Vagina (tissue), 2 donors: ENCODE results near the gene PRSS33.

ENCODE experiments used
- POLR2AphosphoS5 ChIP-seq, 2 donors: sonication (generic); formaldehyde crosslinking; IDR thresholded peaks; one replicate each; pipeline ENCODE4 v1.9.0; 2017; ENCODE audit warnings: antibody characterized with exemption in 2 of 2, mild to moderate bottlenecking in 2 of 2, low read depth in 1 of 2; ENCODE audit not compliant: insufficient read depth in 1 of 2
- TF ChIP-seq, protein P1 (sequence below), 3 experiments: fragments of 450-650 bp in 2 of 3; fragments of 200-600 bp in 1 of 3; sonication (generic) in 1 of 3; IDR thresholded peaks; one replicate each; pipeline ENCODE4 v1.5.1; 2017 to 2019; ENCODE audit warnings: antibody characterized with exemption in 3 of 3, mild to moderate bottlenecking in 2 of 3, moderate library complexity in 2 of 3

- no peak for TF ChIP-seq POLR2AphosphoS5 (IDR thresholded peaks at IDR 0.05; ENCODE audit: insufficient read depth in 1 of 2, low read depth in 1 of 2)
- TF ChIP-seq, protein P1, sequence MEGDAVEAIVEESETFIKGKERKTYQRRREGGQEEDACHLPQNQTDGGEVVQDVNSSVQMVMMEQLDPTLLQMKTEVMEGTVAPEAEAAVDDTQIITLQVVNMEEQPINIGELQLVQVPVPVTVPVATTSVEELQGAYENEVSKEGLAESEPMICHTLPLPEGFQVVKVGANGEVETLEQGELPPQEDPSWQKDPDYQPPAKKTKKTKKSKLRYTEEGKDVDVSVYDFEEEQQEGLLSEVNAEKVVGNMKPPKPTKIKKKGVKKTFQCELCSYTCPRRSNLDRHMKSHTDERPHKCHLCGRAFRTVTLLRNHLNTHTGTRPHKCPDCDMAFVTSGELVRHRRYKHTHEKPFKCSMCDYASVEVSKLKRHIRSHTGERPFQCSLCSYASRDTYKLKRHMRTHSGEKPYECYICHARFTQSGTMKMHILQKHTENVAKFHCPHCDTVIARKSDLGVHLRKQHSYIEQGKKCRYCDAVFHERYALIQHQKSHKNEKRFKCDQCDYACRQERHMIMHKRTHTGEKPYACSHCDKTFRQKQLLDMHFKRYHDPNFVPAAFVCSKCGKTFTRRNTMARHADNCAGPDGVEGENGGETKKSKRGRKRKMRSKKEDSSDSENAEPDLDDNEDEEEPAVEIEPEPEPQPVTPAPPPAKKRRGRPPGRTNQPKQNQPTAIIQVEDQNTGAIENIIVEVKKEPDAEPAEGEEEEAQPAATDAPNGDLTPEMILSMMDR (IDR thresholded peaks at IDR 0.05): no peak
These were observed 25.3 kb downstream of the PRSS33 start for GRCh38 chr16:2761886-2762583.
